GM19240 (cell line): Measurements from ENCODE around the gene IVL.

Experiments used
- DNase-seq: peaks from one replicate; pipeline ENCODE4 v3.0.0; 2011; ENCODE audit warnings: low spot score; ENCODE audit not compliant: insufficient read length

The IVL gene

GRCh38 chr1:152946651-152947256 lies 38.4 kb downstream of the IVL start, which contains the start of gene SPRR5:
Gene SPRR5, plus strand, starts transcription at chr1:152947206. Its CDS starts 1,349 bp downstream, at chr1:152948555.
- DNase-seq = no peak

- no peak for DNase-seq
These were observed 43.4 kb downstream of the IVL start for GRCh38 chr1:152951711-152952110.

- DNase-seq = no peak
These were observed 45.4 kb downstream of the IVL start for GRCh38 chr1:152953761-152954160.

- no peak for DNase-seq
These were observed 46.1 kb downstream of the IVL start for GRCh38 chr1:152954436-152954835.

GRCh38 chr1:152957561-152957960 lies 49.2 kb downstream of the IVL start:
- no peak for DNase-seq

GRCh38 chr1:152959273-152959672 lies 50.9 kb downstream of the IVL start:
- DNase-seq = no peak

GRCh38 chr1:152959801-152960451 lies 51.6 kb downstream of the IVL start:
- no peak for DNase-seq

GRCh38 chr1:152960452-152961044 lies 52.2 kb downstream of the IVL start:
- DNase-seq = no peak
